ENCODE results near the gene ZFAND2A.

DNA sequence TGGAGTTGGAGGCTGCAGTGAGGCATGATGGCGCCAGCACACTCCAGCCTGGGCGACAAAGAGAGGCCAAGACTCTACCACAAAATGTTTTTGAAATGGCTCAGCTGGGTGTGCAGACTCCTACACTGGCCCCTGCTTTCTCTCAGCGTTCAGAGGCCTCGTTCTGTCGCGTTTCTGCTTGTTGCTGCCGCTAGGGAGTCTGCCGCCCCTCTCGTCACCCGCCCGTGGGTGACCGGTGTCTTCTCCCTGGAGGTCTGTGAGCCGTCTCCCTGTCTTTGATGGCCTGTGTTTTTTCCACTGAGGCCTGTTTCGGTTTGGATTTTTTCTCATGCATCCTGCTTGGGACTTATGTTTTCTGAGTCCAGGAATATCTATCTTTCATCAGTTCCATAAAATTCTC, 49.1 kb upstream of the ZFAND2A start:
- TF ChIP-seq, protein P1, sequence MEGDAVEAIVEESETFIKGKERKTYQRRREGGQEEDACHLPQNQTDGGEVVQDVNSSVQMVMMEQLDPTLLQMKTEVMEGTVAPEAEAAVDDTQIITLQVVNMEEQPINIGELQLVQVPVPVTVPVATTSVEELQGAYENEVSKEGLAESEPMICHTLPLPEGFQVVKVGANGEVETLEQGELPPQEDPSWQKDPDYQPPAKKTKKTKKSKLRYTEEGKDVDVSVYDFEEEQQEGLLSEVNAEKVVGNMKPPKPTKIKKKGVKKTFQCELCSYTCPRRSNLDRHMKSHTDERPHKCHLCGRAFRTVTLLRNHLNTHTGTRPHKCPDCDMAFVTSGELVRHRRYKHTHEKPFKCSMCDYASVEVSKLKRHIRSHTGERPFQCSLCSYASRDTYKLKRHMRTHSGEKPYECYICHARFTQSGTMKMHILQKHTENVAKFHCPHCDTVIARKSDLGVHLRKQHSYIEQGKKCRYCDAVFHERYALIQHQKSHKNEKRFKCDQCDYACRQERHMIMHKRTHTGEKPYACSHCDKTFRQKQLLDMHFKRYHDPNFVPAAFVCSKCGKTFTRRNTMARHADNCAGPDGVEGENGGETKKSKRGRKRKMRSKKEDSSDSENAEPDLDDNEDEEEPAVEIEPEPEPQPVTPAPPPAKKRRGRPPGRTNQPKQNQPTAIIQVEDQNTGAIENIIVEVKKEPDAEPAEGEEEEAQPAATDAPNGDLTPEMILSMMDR (IDR thresholded peaks at IDR 0.05; ENCODE audit: low read length) = no peak
- no peak for TF ChIP-seq EZH2 (IDR thresholded peaks at IDR 0.05; ENCODE audit: borderline replicate concordance, low read length)

All from OCI-LY1 (cell line).